ENCODE data around the gene ZFAND2A.

Gene ZFAND2A

DNA sequence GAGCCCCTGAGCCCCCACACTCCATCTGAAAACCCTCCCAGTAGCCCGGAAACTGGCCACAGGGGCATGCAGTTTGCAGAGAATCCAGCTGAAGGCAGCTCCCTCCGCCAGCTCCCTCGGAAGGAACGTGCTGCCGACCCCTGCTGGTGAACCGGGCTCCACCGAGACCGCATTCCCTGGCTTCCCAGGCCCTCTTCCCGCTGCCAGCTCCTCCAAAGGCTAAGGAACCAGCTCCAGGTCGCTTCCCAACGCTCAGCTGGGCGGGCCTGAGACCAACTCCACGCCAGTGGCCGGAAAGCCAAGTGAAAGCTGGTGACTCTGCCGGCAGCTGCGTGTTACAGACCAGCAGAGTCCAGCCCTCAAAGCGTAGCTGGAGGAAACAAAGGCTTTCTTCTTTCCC lies 36.3 kb downstream of the ZFAND2A start:
- H3K4me3 ChIP-seq (replicated peaks in 1 of 2; ENCODE audit: low read depth in 2 of 2, low read length in 2 of 2): peak overlapping the region in 1 of 2 donors; percentile 43
- TF ChIP-seq, protein P1, sequence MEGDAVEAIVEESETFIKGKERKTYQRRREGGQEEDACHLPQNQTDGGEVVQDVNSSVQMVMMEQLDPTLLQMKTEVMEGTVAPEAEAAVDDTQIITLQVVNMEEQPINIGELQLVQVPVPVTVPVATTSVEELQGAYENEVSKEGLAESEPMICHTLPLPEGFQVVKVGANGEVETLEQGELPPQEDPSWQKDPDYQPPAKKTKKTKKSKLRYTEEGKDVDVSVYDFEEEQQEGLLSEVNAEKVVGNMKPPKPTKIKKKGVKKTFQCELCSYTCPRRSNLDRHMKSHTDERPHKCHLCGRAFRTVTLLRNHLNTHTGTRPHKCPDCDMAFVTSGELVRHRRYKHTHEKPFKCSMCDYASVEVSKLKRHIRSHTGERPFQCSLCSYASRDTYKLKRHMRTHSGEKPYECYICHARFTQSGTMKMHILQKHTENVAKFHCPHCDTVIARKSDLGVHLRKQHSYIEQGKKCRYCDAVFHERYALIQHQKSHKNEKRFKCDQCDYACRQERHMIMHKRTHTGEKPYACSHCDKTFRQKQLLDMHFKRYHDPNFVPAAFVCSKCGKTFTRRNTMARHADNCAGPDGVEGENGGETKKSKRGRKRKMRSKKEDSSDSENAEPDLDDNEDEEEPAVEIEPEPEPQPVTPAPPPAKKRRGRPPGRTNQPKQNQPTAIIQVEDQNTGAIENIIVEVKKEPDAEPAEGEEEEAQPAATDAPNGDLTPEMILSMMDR (IDR thresholded peaks at IDR 0.05; ENCODE audit: low read depth, low read length): peak; percentile 81
- peak; percentile 80 to 95 for DNase-seq (ENCODE audit: low read depth in 2 of 2)

DNA sequence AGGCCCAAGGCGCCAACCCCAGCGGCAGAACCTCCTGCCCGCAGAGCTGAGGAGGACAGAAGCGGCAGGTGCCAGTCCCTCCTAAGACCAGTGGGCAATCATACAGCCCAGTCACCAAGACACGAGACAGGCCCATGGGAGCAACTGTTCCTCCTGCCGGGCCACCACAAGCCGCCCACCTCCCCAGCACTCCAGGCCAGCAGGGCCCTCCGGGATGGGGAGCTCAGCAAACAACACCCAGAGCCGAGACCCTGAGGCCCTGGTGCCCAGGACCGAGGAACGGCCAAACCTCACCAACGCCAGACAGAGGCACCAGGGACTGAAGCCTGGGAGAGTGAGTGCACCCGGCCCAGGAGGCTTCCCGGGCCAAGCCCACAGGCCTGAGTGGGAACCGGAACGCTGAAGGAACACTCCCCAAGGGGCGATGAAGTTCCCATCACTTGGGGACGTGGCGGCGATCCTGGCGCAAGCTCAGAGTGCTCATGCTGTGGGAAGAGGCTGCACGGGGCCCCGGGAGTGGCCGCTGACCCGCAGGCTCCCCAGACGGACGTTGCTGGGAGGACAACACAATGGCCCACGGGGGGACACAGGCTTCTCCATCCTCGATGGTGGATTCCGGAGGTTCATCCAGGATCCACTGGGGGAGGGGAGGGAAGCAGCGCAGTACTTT lies 37.0 kb downstream of the ZFAND2A start:
- peak in 1 of 2 donors; percentile 5 for DNase-seq (ENCODE audit: low read depth in 2 of 2)
- TF ChIP-seq, protein P1 (IDR thresholded peaks at IDR 0.05; ENCODE audit: low read depth, low read length): no peak
- no peak overlapping the region for H3K4me3 ChIP-seq (replicated peaks in 1 of 2; ENCODE audit: low read depth in 2 of 2, low read length in 2 of 2)

DNA sequence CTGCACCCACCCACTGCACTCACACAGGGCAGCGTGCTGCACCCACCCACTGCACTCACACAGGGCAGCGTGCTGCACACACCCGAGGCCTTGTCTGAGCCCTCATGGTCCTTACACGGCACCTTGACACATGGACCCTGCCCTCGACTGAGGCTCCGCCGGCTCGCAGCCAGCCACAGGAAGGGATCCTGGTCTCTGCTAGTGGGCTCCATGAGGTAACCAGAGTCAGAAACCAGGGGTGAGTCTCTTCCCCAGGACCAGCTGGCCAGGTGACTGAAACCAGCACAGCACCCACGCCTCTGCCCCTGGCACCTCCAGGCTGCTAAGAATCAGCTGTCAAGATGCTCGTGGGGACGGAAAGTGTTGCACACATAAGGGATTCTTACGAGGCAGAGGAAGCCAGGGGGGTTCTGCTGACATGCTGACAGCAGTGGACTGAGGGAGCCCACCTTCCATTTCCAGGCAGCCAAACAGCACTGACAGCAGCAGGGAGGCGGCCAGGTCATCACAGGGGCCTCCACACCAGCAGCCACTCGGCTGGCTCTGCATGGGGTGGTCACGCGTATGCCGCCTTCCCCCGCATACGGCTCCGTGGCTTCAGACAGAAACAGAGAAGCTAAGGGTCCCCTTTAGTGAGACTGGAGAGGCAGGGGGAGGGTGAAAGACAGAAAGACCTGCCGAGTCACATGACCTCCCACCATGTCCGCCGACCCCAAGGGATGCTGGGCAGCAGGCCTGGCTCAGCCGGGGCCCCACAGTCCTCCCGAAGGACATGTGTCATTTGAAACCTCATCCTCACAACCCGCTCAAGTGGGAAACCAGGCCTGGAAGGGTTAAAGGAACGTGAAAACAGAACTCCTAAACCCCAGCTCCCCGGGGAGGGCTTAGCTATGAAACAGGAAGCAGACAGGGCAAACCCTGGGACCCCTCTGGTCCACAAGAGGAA lies 37.8 kb downstream of the ZFAND2A start:
- TF ChIP-seq, protein P1 (IDR thresholded peaks at IDR 0.05; ENCODE audit: low read depth, low read length): no peak
- H3K4me3 ChIP-seq (replicated peaks in 1 of 2; ENCODE audit: low read depth in 2 of 2, low read length in 2 of 2): no peak overlapping the region
- peak in 1 of 2 donors; percentile 12 for DNase-seq (ENCODE audit: low read depth in 2 of 2)

DNA sequence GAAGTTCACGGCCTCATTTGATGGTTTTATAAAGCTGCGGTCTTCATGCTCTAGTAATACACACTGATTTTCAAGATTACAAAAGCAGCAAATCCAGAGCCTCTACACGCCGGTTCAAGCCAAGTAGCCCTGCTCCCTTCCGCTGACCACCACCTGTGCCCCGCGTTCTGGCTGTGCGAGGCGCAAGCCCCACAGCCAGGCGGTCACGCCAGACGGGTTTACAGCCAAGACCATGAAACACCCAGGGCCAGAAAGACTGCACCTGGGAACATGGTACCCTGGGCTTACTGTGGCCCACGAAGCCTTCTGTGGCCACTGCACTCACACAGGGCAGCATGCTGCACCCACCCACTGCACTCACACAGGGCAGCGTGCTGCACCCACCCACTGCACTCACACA lies 38.5 kb downstream of the ZFAND2A start:
- no peak for DNase-seq (ENCODE audit: low read depth in 2 of 2)
- H3K4me3 ChIP-seq (replicated peaks in 1 of 2; ENCODE audit: low read depth in 2 of 2, low read length in 2 of 2): no peak overlapping the region
- TF ChIP-seq, protein P1 (IDR thresholded peaks at IDR 0.05; ENCODE audit: low read depth, low read length): no peak

DNA sequence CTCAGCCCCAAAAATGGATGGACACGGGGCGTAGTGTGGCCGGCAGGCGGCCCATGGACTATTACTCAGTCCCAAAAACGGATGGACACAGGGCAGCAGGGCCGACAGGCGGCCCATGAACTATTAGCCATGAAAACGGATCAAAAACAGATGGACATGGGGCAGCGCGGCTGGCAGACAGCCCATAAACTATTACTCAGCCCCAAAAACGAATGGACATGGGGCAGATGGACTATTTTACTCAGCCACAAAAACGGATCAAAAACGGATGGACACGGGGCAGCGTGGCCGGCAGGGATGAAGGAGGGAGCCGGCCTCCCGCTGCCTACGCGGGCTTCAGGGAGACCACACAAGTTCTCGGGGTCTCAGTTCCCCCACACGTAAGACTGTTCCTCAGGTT lies 39.2 kb downstream of the ZFAND2A start:
- no peak overlapping the region for H3K4me3 ChIP-seq (replicated peaks in 1 of 2; ENCODE audit: low read depth in 2 of 2, low read length in 2 of 2)
- TF ChIP-seq, protein P1 (IDR thresholded peaks at IDR 0.05; ENCODE audit: low read depth, low read length): no peak
- DNase-seq (ENCODE audit: low read depth in 2 of 2): no peak

DNA sequence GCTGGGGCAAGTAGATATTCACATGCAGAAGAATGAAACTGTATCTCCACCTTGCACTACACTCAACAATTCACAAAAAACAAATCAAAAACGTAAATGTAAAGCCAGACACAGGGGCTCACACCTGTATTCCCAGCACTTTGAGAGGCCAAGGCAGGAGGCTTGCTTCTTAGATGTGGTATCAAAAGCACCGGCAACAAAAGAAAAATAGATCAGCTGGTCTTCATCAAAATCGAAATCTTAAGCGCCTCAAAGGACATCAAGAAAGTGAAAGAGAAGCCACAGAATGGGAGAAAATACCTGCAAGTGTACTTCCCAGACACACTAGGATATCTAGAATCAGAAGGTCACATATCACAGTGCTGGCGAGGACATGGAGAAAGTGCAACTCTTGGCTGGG lies 40.8 kb downstream of the ZFAND2A start:
- H3K4me3 ChIP-seq (replicated peaks in 1 of 2; ENCODE audit: low read depth in 2 of 2, low read length in 2 of 2): no peak overlapping the region
- TF ChIP-seq, protein P1 (IDR thresholded peaks at IDR 0.05; ENCODE audit: low read depth, low read length): no peak
- DNase-seq (ENCODE audit: low read depth in 2 of 2): no peak

Measured in cardiac fibroblast (primary cell).